Common myeloid progenitor, CD34-positive (primary cell): ENCODE measurements around the gene KDR.

ENCODE experiments used
- CTCF ChIA-PET: fragments of 350-600 bp; sonication (Branson Sonifier 250); formaldehyde crosslinking; loops from one replicate; lab custom pipeline; 2021; ENCODE audit warnings: antibody characterized with exemption; lab: Charles Lee
- POLR2A ChIA-PET: fragments of 350-600 bp; sonication (Branson Sonifier 250); formaldehyde crosslinking; loops from one replicate; lab custom pipeline; 2021; ENCODE audit warnings: antibody characterized with exemption; lab: Charles Lee
- DNase-seq, 3 donors: peaks; one replicate each; pipeline versions ENCODE4 v3.0.0 to v3.0.0-alpha.2; 2013
- H3K27ac ChIP-seq, 2 experiments: 1 replicate in 1 of 2; 2 replicates in 1 of 2; pipeline ENCODE4 v1.7.0; 2013; ENCODE audit warnings: inconsistent platforms in 2 of 2, low read length in 2 of 2, mild to moderate bottlenecking in 2 of 2, low read depth in 1 of 2, moderate library complexity in 1 of 2; ENCODE audit not compliant: severe bottlenecking in 2 of 2, insufficient read depth in 1 of 2, poor library complexity in 1 of 2
- H3K27me3 ChIP-seq, 5 experiments: replicated peaks in 2 of 5; 1 replicate in 3 of 5; 2 replicates in 2 of 5; pipeline versions ENCODE4 v1.6.1 to v1.7.0; 2013; ENCODE audit warnings: low read length in 4 of 5, mild to moderate bottlenecking in 2 of 5, moderate library complexity in 2 of 5, inconsistent platforms in 1 of 5; ENCODE audit not compliant: insufficient read depth in 5 of 5, control insufficient read depth in 4 of 5
- H3K36me3 ChIP-seq, 4 experiments: 1 replicate in 2 of 4; 2 replicates in 2 of 4; pipeline versions ENCODE4 v1.6.1 to v1.7.0; 2013; ENCODE audit warnings: low read length in 3 of 4, control low read depth in 1 of 4, mild to moderate bottlenecking in 1 of 4; ENCODE audit not compliant: control insufficient read depth in 4 of 4, insufficient read depth in 4 of 4
- H3K4me1 ChIP-seq, 4 experiments: 1 replicate in 3 of 4; 2 replicates in 1 of 4; pipeline versions ENCODE4 v1.6.1 to v1.7.1; 2013; ENCODE audit warnings: low read length in 3 of 4, mild to moderate bottlenecking in 3 of 4, control low read depth in 1 of 4, inconsistent platforms in 1 of 4, moderate library complexity in 1 of 4; ENCODE audit not compliant: control insufficient read depth in 4 of 4, insufficient read depth in 4 of 4; ENCODE audit errors: control extremely low read depth in 1 of 4
- H3K4me3 ChIP-seq, 7 experiments: 1 replicate in 4 of 7; 2 replicates in 3 of 7; pipeline versions ENCODE4 v1.5.1 to v1.7.0; 2013; ENCODE audit warnings: mild to moderate bottlenecking in 7 of 7, low read length in 6 of 7, moderate library complexity in 6 of 7, inconsistent platforms in 2 of 7, low read depth in 2 of 7, control low read depth in 1 of 7; ENCODE audit not compliant: insufficient read depth in 4 of 7, control insufficient read depth in 1 of 7; ENCODE audit errors: extremely low read depth in 1 of 7
- H3K9me3 ChIP-seq, 5 experiments: 1 replicate in 4 of 5; 2 replicates in 1 of 5; pipeline versions ENCODE4 v1.6.1 to v1.7.1; 2013; ENCODE audit warnings: low read length in 4 of 5, mild to moderate bottlenecking in 2 of 5, inconsistent platforms in 1 of 5, low read depth in 1 of 5, moderate library complexity in 1 of 5; ENCODE audit not compliant: control insufficient read depth in 4 of 5, insufficient read depth in 2 of 5; ENCODE audit errors: control extremely low read depth in 1 of 5
- WGBS: methylation state at CpG from one replicate; pipeline ENCODE4 v1.1.5; 2013; ENCODE audit not compliant: insufficient coverage; 5-methylcytosine and 5-hydroxymethylcytosine counted together

Gene KDR

DNA sequence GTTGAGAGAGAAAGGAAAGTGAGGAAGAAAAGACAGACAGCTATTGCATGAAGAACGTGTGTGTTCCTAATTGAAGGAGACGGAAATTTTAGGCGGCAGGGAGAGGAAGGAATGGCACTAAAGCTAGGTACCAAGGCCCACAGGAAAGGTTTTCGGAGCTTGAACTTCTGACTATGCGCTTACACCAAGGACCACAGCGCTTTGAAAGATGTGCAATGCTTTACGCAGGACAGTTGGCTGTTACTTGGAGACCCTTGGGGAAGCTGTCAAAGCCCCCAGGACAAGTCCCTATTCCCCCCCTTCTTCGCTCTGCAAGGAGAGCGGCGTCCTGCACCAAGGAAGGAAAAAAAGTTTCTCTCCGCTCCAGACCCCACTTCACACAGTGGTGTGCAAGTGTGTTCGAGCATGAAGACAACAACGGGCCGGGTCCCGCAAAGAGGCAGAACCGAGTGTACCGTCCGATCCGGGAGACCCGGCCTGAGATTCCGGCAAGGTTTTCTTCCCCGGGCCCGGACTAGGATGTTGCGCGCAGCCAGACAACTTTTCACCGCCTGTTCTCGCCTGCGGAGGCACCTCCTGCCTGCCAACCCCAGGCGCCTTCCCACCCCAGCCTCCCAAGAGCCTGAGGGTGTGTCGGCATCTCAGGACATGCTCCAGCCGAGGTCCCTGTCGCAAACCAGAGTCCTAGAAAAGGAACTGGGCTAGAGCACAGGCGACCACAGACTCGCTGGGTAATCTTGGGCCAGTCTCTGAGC, 896 bp downstream of the KDR start:
- Histone ChIP-seq H3K36me3 (no peaks in the 10 kb centered on the region), H3K4me3 (peak overlapping the region in 5 of 7 experiments; percentile 2 to 70 (median 57)), H3K27ac (no peak overlapping the region), H3K4me1 (peaks cover 0 to 18% (median 15%) of the 10 kb centered on the region in 4 experiments), H3K9me3 (peaks cover 0 to 4% (median 0%) of the 10 kb centered on the region in 5 experiments), H3K27me3 (peaks cover 0 to 64% (median 26%) of the 10 kb centered on the region in 5 experiments)
- POLR2A ChIA-PET: no interaction called here
- 14% methylated on average over 30 of the region's 34 CpGs for WGBS
- DNase-seq: no peak
- CTCF ChIA-PET: no interaction called here

DNA sequence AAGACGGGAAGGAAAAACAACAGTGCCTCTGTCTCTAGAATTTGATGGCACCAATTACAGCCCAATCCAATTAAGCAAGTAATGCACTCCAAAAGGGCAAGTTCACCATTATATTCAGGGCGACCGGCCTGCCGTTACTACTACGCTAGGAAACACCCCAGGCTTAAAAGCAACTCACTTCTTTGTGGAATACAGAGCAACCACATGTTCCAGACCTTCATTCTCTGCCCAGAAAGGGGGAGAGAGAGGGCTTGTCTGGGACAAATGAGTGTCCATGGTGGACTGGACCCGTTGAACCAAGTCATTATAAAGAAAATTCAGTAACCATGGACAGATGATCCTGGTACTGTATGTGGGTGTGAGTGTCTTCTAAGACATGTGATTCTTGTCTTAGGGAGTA, 1.6 kb downstream of the KDR start:
- Histone ChIP-seq H3K27ac (no peak overlapping the region), H3K9me3 (peaks cover 0 to 4% (median 0%) of the 10 kb centered on the region in 5 experiments), H3K27me3 (peaks cover 0 to 64% (median 26%) of the 10 kb centered on the region in 5 experiments), H3K36me3 (no peaks in the 10 kb centered on the region), H3K4me3 (no peak overlapping the region), H3K4me1 (peaks cover 0 to 18% (median 15%) of the 10 kb centered on the region in 4 experiments)
- ChIA-PET POLR2A (no interaction called here), CTCF (no interaction called here)
- WGBS: 58% methylated on average over 2 of the region's 6 CpGs
- no peak for DNase-seq

DNA sequence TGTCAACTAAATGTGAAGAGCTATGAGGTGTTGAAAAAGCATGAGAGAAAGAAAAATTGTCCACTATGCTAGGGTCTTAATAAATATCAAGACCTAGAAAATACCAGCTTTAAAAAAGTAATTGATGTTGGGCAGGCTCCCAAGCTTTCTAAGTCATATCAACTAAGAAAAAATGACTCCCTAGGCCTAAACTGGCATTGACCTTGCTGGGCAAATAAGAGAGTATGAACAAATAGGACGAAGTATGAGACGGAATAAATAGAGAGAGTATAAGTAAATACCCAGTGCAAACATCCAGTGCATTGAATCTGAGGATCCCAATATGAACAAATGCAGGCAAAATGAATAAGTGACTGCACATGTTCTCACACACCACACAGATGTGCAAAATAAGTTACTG, 3.2 kb downstream of the KDR start:
- H3K27ac ChIP-seq: no peak overlapping the region
- H3K36me3 ChIP-seq: no peaks in the 10 kb centered on the region
- ChIA-PET POLR2A (no interaction called here), CTCF (interaction anchor here (1.0 kb wide), 1 partner anchor 136 kb away, joined by 3 read pairs; no protein-coding TSS in a partner anchor)
- H3K4me3 ChIP-seq: no peak overlapping the region
- H3K27me3 ChIP-seq: peaks cover 0 to 55% (median 17%) of the 10 kb centered on the region in 5 experiments
- DNase-seq: no peak
- peaks cover 0 to 4% (median 0%) of the 10 kb centered on the region in 5 experiments for H3K9me3 ChIP-seq
- peaks cover 0 to 18% (median 15%) of the 10 kb centered on the region in 4 experiments for H3K4me1 ChIP-seq
- WGBS: 90% methylated on average over 2 of the region's 2 CpGs

DNA sequence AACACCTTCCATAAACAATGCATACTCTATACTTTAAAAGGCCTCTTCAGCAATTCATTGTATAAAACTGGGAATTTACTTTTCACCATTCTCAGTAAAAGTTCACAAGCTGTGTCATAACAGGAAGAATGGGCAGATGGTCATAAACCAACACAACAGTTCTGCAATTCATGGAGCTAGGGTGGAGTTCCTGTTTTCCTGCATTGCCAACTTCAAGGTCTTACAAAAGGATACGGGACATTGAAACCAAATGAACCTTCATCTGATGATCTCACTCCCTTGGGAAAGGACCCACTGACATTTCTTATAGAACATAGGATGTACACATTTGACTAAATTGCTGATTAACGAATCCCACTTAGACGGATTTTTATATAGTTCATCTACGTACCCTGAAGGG, 4.1 kb downstream of the KDR start:
- H3K4me3 ChIP-seq: no peak overlapping the region
- H3K9me3 ChIP-seq: peaks cover 0 to 4% (median 0%) of the 10 kb centered on the region in 5 experiments
- no peak for DNase-seq
- H3K4me1 ChIP-seq: peaks cover 0 to 17% (median 15%) of the 10 kb centered on the region in 4 experiments
- WGBS: 78% methylated on average over 3 of the region's 4 CpGs
- CTCF ChIA-PET: no interaction called here
- no peak overlapping the region for H3K27ac ChIP-seq
- no peaks in the 10 kb centered on the region for H3K36me3 ChIP-seq
- POLR2A ChIA-PET: interaction anchor here (0.6 kb wide), 1 partner anchor 31 kb away, joined by 3 read pairs; no protein-coding TSS in a partner anchor
- peaks cover 0 to 46% (median 13%) of the 10 kb centered on the region in 5 experiments for H3K27me3 ChIP-seq

DNA sequence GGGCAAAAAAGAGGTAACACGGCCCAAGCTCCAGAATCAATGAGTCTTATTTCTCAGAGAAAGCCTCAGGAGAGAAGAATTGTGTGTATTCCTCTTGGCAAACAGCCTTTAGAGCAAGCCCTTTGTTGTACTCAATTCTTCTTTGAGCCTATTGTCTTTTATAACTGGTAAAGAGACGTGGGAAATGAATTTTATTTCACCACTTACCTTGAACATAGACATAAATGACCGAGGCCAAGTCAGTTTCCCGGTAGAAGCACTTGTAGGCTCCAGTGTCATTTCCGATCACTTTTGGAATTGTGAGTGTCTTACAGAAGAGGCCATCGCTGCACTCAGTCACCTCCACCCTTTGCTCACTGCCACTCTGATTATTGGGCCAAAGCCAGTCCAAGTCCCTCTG, 7.0 kb downstream of the KDR start:
- H3K9me3 ChIP-seq: no peaks in the 10 kb centered on the region
- WGBS: 100% methylated on average over 5 of the region's 6 CpGs
- H3K4me3 ChIP-seq: no peak overlapping the region
- no peak for DNase-seq
- peaks cover 0 to 17% (median 5%) of the 10 kb centered on the region in 5 experiments for H3K27me3 ChIP-seq
- peaks cover 0 to 3% (median 0%) of the 10 kb centered on the region in 4 experiments for H3K4me1 ChIP-seq
- no peaks in the 10 kb centered on the region for H3K36me3 ChIP-seq
- no peak overlapping the region for H3K27ac ChIP-seq
- CTCF ChIA-PET: no interaction called here
- POLR2A ChIA-PET: no interaction called here

DNA sequence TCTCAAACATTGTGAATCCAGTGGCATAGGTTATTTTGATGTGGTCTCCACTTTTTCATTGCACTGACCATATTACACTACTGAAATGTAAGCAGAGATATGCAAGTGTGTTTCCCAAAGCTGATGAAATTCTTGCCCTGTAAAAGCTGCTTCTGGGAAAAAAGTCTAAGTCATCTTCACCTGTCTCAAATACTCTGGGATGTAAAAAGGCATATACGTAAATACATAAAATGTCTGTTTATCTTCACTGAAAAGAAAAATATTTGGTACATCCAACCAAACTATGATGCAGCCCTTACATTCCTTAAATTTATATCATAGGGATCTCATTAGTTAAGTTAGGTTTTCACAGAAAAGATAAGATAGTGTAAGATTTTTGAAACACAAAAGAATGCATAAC, 7.9 kb downstream of the KDR start:
- no peak for DNase-seq
- Histone ChIP-seq H3K4me3 (no peak overlapping the region), H3K36me3 (no peaks in the 10 kb centered on the region), H3K27me3 (peaks cover 0 to 9% (median 0%) of the 10 kb centered on the region in 5 experiments), H3K9me3 (no peaks in the 10 kb centered on the region), H3K4me1 (peaks cover 0 to 3% (median 0%) of the 10 kb centered on the region in 4 experiments), H3K27ac (no peak overlapping the region)
- CTCF ChIA-PET: no interaction called here
- no CpG with 5 or more reads among the region's 1 CpG for WGBS
- POLR2A ChIA-PET: no interaction called here

DNA sequence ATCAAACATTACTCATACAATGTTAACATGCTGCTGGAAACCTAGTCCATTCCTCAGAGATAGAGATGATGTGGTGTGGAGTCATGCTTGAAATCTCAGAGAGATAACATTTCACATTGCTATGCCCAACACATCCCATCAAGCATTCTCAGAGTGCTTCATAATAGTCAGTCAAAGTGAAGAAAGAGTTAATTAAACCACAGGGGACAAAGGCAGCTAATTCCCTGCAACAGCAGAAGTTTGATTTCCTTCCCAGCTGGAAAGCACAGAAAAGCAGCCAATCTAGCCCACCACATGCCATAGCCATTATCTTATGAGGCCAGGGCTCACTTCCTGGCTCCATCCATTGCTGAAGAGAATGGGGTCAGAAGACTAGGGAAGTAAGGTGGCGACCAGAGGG, 8.9 kb downstream of the KDR start:
- POLR2A ChIA-PET: no interaction called here
- WGBS: no CpG with 5 or more reads among the region's 1 CpG
- Histone ChIP-seq H3K9me3 (no peaks in the 10 kb centered on the region), H3K4me3 (no peak overlapping the region), H3K27ac (no peak overlapping the region), H3K27me3 (peaks cover 0 to 4% (median 0%) of the 10 kb centered on the region in 5 experiments), H3K4me1 (peaks cover 0 to 3% (median 0%) of the 10 kb centered on the region in 4 experiments), H3K36me3 (no peaks in the 10 kb centered on the region)
- DNase-seq: no peak
- CTCF ChIA-PET: no interaction called here
